HG03575 (cell line): ENCODE results near the gene EPM2AIP1.
"Not testable (repeated sequence)": the region's sequence is repeated elsewhere in the genome, so short reads cannot be mapped to it uniquely, and the experiment has no call there.

Experiments
- ATAC-seq: cut with Tn5 transposase; IDR thresholded peaks from one replicate; pipeline ENCODE4 v1.9.1; 2021; ENCODE audit not compliant: unreplicated experiment, insufficient number of reproducible peaks, low FRiP score; ENCODE audit errors: extremely low read depth

The EPM2AIP1 gene

GRCh38 chr3:37014620-37015019, 21.7 kb upstream of the EPM2AIP1 start:
- no peak for ATAC-seq

- ATAC-seq = peak; percentile 95
Observed at GRCh38 chr3:36993326-36994283, 674 bp upstream of the EPM2AIP1 start, which contains the start of gene MLH1. Gene MLH1 (plus strand): TSS chr3:36993518. CDS start chr3:36993548, 30 bp downstream.

GRCh38 chr3:36991923-36992805, 767 bp downstream of the EPM2AIP1 start:
- no peak for ATAC-seq

- no peak for ATAC-seq
Observed at GRCh38 chr3:36991147-36991546, 1.8 kb downstream of the EPM2AIP1 start.

- no peak for ATAC-seq
Observed at GRCh38 chr3:36989568-36989967, 3.4 kb downstream of the EPM2AIP1 start.

GRCh38 chr3:36989005-36989404, 3.9 kb downstream of the EPM2AIP1 start:
- no peak for ATAC-seq

- no peak for ATAC-seq
Observed at GRCh38 chr3:36988356-36988755, 4.6 kb downstream of the EPM2AIP1 start.

GRCh38 chr3:36981006-36981405, 11.9 kb downstream of the EPM2AIP1 start:
- no peak for ATAC-seq

- ATAC-seq = no peak
Observed at GRCh38 chr3:36973139-36973538, 19.8 kb downstream of the EPM2AIP1 start.

- no peak for ATAC-seq
Observed at GRCh38 chr3:36972163-36972562, 20.8 kb downstream of the EPM2AIP1 start.

GRCh38 chr3:36969540-36970432, 23.1 kb downstream of the EPM2AIP1 start:
- peak; percentile 99 for ATAC-seq

- no peak for ATAC-seq
Observed at GRCh38 chr3:36969085-36969484, 23.8 kb downstream of the EPM2AIP1 start.

GRCh38 chr3:36965440-36965839, 27.5 kb downstream of the EPM2AIP1 start:
- ATAC-seq = no peak

- ATAC-seq = peak; percentile 55
Observed at GRCh38 chr3:36964817-36965216, 28.1 kb downstream of the EPM2AIP1 start.

- no peak for ATAC-seq
Observed at GRCh38 chr3:36964331-36964730, 28.6 kb downstream of the EPM2AIP1 start.

- not testable (repeated sequence) for ATAC-seq
Observed at GRCh38 chr3:36963008-36963407, 29.9 kb downstream of the EPM2AIP1 start.

GRCh38 chr3:36960502-36960901, 32.4 kb downstream of the EPM2AIP1 start:
- no peak for ATAC-seq

GRCh38 chr3:36959821-36960220, 33.1 kb downstream of the EPM2AIP1 start:
- no peak for ATAC-seq
